Measurements from ENCODE around the gene POLDIP3. TPM values are rescaled to one million over a fixed set of nuclear protein-coding genes. Genes with fewer than 3 reads are reported as not detected.

Gene POLDIP3
- total RNA-seq, 1 experiment from 2014 or later: 67.6 TPM

DNA sequence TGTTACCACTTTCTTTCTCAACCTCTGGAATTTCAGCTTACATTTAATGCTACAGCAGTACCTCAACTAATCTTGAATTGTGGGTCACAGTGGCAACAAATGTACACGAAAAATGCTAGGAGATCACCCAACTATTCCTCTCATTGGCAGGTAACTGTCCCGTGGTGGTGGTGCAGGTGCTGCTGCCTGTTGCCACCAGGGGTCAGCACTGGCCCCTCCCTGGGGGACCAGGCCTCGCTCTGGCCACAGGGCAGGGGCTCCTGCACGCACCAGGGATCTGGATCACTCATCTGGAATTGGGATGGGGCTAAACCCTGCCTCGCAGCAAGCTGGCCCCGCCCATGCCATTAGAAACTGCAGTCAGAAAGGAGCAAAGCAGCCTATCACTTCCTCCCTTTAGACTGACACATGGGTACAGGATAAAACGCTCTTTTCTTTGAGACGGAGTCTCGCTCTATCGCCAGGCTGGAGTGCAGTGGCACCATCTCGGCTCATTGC, 6.9 kb upstream of the POLDIP3 start:
- ATAC-seq (peak; percentile 94), DNase-seq (ENCODE audit: low read depth, low spot score) (peak; percentile 50)
- no peak overlapping the region for H2AFZ ChIP-seq (ENCODE audit: low read depth, low read length, poor library complexity, severe bottlenecking)
- peak overlapping the region; percentile 42 for H3K9ac ChIP-seq (ENCODE audit: low read length)
- ChIA-PET RAD21 (ENCODE audit: low non-redundant PET in 1 of 2, low total read pairs in 2 of 2, uncharacterized antibody in 2 of 2, unreplicated experiment in 2 of 2) (interaction anchor here in 1 of 2 experiments (2.3 kb wide), 1 partner anchor 469 kb away, joined by 8 read pairs; no protein-coding TSS in a partner anchor), CTCF (interaction anchor here (0.8 to 1.8 kb wide), 7 partner anchors 14 to 610 kb away, joined by 3 to 9 read pairs (median 4); partner anchors contain the start of gene CYB5R3), POLR2A (interaction anchor here (1.2 kb wide), 1 partner anchor 28 kb away, joined by 3 read pairs; the partner anchor contains the start of gene CYB5R3)
- H3K79me2 ChIP-seq (ENCODE audit: insufficient read depth, low read length): no peaks in the 10 kb centered on the region
- H3K4me1 ChIP-seq (ENCODE audit: control insufficient read depth in 1 of 2, insufficient read depth in 2 of 2, low read length in 2 of 2): peaks cover 19 to 30% of the 10 kb centered on the region in 2 experiments
- no peak overlapping the region for H3K4me3 ChIP-seq (replicated peaks in 1 of 2; ENCODE audit: low read depth in 1 of 2, low read length in 2 of 2)
- intact Hi-C loops (cut with micrococcal nuclease): loop anchor here (2.0 kb wide), 1 partner anchor 469 kb away; no protein-coding TSS in a partner anchor
- no peaks in the 10 kb centered on the region for H3K9me3 ChIP-seq (ENCODE audit: control insufficient read depth in 1 of 2, insufficient read depth in 1 of 2, low read depth in 1 of 2, low read length in 2 of 2)
- H3K27ac ChIP-seq (ENCODE audit: low read depth, low read length): peak overlapping the region; percentile 67
- H3K27me3 ChIP-seq (ENCODE audit: insufficient read depth, low read length): no peaks in the 10 kb centered on the region
- H3K9me2 ChIP-seq (ENCODE audit: insufficient read depth): no peaks in the 10 kb centered on the region
- H3K36me3 ChIP-seq (ENCODE audit: control insufficient read depth in 1 of 2, insufficient read depth in 2 of 2, low read length in 2 of 2): peaks cover 4 to 16% of the 10 kb centered on the region in 2 experiments; a peak in 3 of 4 replicates
- peak overlapping the region; percentile 45 for H3K4me2 ChIP-seq (ENCODE audit: low read length)
- no peak for TF ChIP-seq SRF (IDR thresholded peaks at IDR 0.05; ENCODE audit: low read depth)
- no peak for TF ChIP-seq JUND (IDR thresholded peaks at IDR 0.05)
- TF ChIP-seq ZNF274 (IDR thresholded peaks at IDR 0.05; ENCODE audit: low read depth, low read length): no peak
- TF ChIP-seq CBX3 (IDR thresholded peaks at IDR 0.05; ENCODE audit: low read depth): no peak
- no peak for TF ChIP-seq CEBPB (IDR thresholded peaks at IDR 0.05; ENCODE audit: low read depth)
- no peak for TF ChIP-seq SP1 (IDR thresholded peaks at IDR 0.05; ENCODE audit: low read depth)
- no peak for TF ChIP-seq POLR2A (IDR thresholded peaks at IDR 0.05; ENCODE audit: borderline replicate concordance, extremely low read depth, insufficient read depth, insufficient read length)
- peak; percentile 87 for TF ChIP-seq RAD21 (IDR thresholded peaks at IDR 0.05; ENCODE audit: low read depth)
- TF ChIP-seq ZFX (IDR thresholded peaks at IDR 0.05): no peak
- TF ChIP-seq CTCF (IDR thresholded peaks at IDR 0.05 in 2 of 3, conservative IDR thresholded peaks at IDR 0.05 in 1 of 3; ENCODE audit: borderline replicate concordance in 1 of 3, insufficient read depth in 1 of 3, low read depth in 2 of 3, low read length in 2 of 3): peak; percentile 80 to 97 (median 97); a peak in 5 of 6 replicates
- TF ChIP-seq, protein P1, sequence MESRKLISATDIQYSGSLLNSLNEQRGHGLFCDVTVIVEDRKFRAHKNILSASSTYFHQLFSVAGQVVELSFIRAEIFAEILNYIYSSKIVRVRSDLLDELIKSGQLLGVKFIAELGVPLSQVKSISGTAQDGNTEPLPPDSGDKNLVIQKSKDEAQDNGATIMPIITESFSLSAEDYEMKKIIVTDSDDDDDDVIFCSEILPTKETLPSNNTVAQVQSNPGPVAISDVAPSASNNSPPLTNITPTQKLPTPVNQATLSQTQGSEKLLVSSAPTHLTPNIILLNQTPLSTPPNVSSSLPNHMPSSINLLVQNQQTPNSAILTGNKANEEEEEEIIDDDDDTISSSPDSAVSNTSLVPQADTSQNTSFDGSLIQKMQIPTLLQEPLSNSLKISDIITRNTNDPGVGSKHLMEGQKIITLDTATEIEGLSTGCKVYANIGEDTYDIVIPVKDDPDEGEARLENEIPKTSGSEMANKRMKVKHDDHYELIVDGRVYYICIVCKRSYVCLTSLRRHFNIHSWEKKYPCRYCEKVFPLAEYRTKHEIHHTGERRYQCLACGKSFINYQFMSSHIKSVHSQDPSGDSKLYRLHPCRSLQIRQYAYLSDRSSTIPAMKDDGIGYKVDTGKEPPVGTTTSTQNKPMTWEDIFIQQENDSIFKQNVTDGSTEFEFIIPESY (IDR thresholded peaks at IDR 0.05; ENCODE audit: extremely low read depth, insufficient replicate concordance, low read length): no peak
- no peak for TF ChIP-seq MAX (IDR thresholded peaks at IDR 0.05)
- TF ChIP-seq REST (IDR thresholded peaks at IDR 0.05; ENCODE audit: low read depth): no peak
- no peak for TF ChIP-seq EGR1 (IDR thresholded peaks at IDR 0.05; ENCODE audit: low read depth)
- no TSS peak for BruUV-seq (replicated peaks)
- H4K20me1 ChIP-seq (ENCODE audit: insufficient read depth): no peaks in the 10 kb centered on the region
